Memory B cell (primary cell): ENCODE results near the gene NPIPA2.
A peak's percentile ranks its signal among the peaks of the same experiment; 100 is the strongest.
"Not testable (repeated sequence)": the region's sequence is repeated elsewhere in the genome, so short reads cannot be mapped to it uniquely, and the experiment has no call there.

Experiments used
- ATAC-seq: fragments of 150-1000 bp; cut with Tn5 transposase; 2 replicates; pipeline ENCODE4 v1.10.0; 2021; ENCODE audit warnings: low read depth, mild to moderate bottlenecking, moderate library complexity
- DNase-seq, 2 donors: peaks; one replicate each; pipeline ENCODE4 v3.0.0; 2022; ENCODE audit warnings: low spot score in 2 of 2
- H3K27ac Mint-ChIP-seq: one replicate; pipeline ENCODE4 v1.8.0; 2022; ENCODE audit warnings: mild to moderate bottlenecking, moderate library complexity, mixed read lengths
- H3K27me3 Mint-ChIP-seq: one replicate; pipeline ENCODE4 v1.8.0; 2022; ENCODE audit warnings: mixed read lengths
- H3K36me3 Mint-ChIP-seq: one replicate; pipeline ENCODE4 v1.8.0; 2022; ENCODE audit warnings: mild to moderate bottlenecking, mixed read lengths
- H3K4me1 Mint-ChIP-seq: one replicate; pipeline ENCODE4 v1.8.0; 2022; ENCODE audit warnings: mixed read lengths
- H3K4me3 Mint-ChIP-seq: one replicate; pipeline ENCODE4 v1.8.0; 2022; ENCODE audit warnings: mild to moderate bottlenecking, moderate library complexity, mixed read lengths
- H3K9me3 Mint-ChIP-seq: one replicate; pipeline ENCODE4 v1.8.0; 2022; ENCODE audit warnings: mixed read lengths

The NPIPA2 gene

GRCh38 chr16:14790320-14790956 lies 48.1 kb downstream of the NPIPA2 start:
- not testable (repeated sequence) for H3K4me1 Mint-ChIP-seq, H3K9me3 Mint-ChIP-seq, ATAC-seq, H3K27me3 Mint-ChIP-seq, H3K27ac Mint-ChIP-seq, DNase-seq, H3K4me3 Mint-ChIP-seq, H3K36me3 Mint-ChIP-seq

DNA sequence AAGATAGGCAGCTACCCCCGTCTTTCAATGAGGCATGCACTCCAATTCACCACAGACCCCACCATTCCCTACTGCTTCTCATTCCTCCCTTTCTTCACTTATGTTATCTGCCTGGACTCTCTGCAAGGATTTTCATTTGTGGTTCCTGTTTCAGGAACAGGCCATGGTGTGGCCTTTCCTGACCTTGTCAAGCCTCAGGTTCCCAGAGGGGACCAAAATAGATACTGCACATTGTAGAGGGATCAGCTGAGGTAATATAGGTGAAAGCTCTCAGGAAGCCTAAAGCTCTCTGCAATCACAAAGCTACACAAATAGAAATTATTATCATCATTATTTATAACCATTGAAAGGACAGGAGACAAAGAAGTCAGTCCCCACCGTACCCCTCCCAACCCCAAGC lies 50.6 kb downstream of the NPIPA2 start:
- not testable (repeated sequence) for DNase-seq, H3K4me1 Mint-ChIP-seq, H3K27ac Mint-ChIP-seq, H3K36me3 Mint-ChIP-seq, H3K4me3 Mint-ChIP-seq, ATAC-seq, H3K27me3 Mint-ChIP-seq, H3K9me3 Mint-ChIP-seq

DNA sequence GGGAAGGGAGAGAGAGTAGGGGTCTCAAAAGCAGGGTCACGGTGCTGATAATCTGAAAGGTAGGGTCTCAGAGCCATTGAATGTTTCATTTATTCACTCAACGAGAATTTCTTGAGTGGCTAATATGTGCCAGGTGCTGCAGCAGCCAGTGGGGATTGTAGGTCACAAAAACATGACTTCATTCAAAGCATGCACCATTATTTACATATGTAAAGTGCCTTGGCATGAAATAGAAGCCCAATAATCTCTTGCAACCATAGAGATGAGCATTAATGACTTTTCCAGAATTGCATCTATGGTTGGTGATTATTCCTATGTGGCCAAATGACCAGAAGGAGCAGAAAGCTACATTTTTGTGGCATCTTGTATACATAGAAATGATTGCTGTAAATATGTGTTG lies 55.2 kb downstream of the NPIPA2 start:
- not testable (repeated sequence) for H3K36me3 Mint-ChIP-seq, H3K27ac Mint-ChIP-seq, H3K27me3 Mint-ChIP-seq, ATAC-seq, H3K9me3 Mint-ChIP-seq, H3K4me3 Mint-ChIP-seq, H3K4me1 Mint-ChIP-seq, DNase-seq

DNA sequence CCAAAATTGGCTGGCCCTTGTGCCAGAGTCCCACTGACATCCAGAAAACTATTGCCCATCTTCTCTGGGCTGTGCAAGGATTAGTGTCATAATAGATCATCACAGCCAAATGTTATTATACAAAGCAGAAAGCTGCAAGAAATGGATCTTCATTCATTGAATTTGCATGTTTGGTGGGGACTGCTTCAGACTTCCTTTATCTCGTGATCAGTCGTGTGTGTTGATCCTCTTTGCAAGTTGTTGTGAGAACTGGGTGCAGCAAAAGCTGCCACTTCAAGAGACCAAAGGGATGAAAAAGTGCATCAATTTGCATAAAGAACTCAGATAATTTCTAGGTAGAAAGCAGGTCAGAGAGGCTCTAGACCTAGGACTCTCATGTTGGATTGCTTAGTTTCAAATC lies 61.2 kb downstream of the NPIPA2 start:
- H3K27ac Mint-ChIP-seq, H3K27me3 Mint-ChIP-seq, H3K4me3 Mint-ChIP-seq, H3K36me3 Mint-ChIP-seq, DNase-seq, H3K4me1 Mint-ChIP-seq, H3K9me3 Mint-ChIP-seq: not testable (repeated sequence)
- peak; percentile 98 for ATAC-seq

DNA sequence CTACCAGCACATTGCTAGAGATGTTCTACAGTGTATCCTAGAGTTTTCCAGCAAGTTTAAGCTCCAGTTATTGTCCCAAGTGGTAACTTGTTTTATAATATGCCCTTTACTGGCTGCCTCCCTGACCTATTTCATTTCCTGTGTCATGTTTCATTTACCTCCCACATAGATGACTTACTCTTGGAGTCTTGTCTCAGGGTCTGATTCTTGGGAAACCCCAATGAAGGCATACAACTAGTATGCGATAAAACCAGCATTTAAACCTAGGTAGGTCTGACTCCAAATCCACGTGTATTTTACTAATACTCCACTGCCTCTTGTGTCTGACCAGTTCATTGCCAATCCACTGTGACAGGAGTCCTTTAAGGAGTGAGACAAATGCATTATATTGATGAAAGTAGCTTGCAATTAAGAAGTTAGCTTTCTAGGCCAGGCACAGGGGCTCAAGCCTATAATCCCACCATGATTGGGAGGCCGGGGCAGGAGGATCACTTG lies 64.9 kb downstream of the NPIPA2 start:
- not testable (repeated sequence) for ATAC-seq, H3K4me3 Mint-ChIP-seq, H3K27ac Mint-ChIP-seq

GRCh38 chr16:14813890-14814289 lies 71.6 kb downstream of the NPIPA2 start:
- DNase-seq, ATAC-seq, H3K27ac Mint-ChIP-seq, H3K36me3 Mint-ChIP-seq, H3K4me1 Mint-ChIP-seq, H3K4me3 Mint-ChIP-seq, H3K27me3 Mint-ChIP-seq, H3K9me3 Mint-ChIP-seq: not testable (repeated sequence)

More for the DNA sequence above, 64.9 kb downstream of the NPIPA2 start:
- not testable (repeated sequence) for H3K27me3 Mint-ChIP-seq, DNase-seq, H3K4me1 Mint-ChIP-seq, H3K36me3 Mint-ChIP-seq, H3K9me3 Mint-ChIP-seq
